Progenitor cell of endocrine pancreas (in vitro differentiated cells): ENCODE results near the gene PTPN12. TPM values are rescaled to one million over a fixed set of nuclear protein-coding genes. Genes with fewer than 3 reads are reported as not detected.

ENCODE experiments used
- DNase-seq: peaks from one replicate; pipeline ENCODE4 v3.0.0; 2021; ENCODE audit warnings: low spot score; ENCODE audit not compliant: unreplicated experiment
- H3K27ac Mint-ChIP-seq: 2 replicates; pipeline ENCODE4 v1.8.0; 2021; ENCODE audit warnings: mild to moderate bottlenecking, moderate library complexity, mixed read lengths
- H3K27me3 Mint-ChIP-seq: 2 replicates; pipeline ENCODE4 v1.8.0; 2021; ENCODE audit warnings: mixed read lengths
- H3K36me3 Mint-ChIP-seq: 2 replicates; pipeline ENCODE4 v1.8.0; 2022; ENCODE audit warnings: mixed read lengths; ENCODE audit not compliant: insufficient read depth
- H3K4me1 Mint-ChIP-seq: 2 replicates; pipeline ENCODE4 v1.8.0; 2021; ENCODE audit warnings: low read depth, mixed read lengths
- H3K4me3 Mint-ChIP-seq: 2 replicates; pipeline ENCODE4 v1.8.0; 2021; ENCODE audit warnings: low read depth, mild to moderate bottlenecking, moderate library complexity, mixed read lengths
- H3K9me3 Mint-ChIP-seq: 2 replicates; pipeline ENCODE4 v1.8.0; 2021; ENCODE audit warnings: low read depth, mixed read lengths
- CTCF ChIP-seq: fragments of 200-600 bp; sonication (generic); IDR thresholded peaks from one replicate; pipeline ENCODE4 v1.5.0; 2021; ENCODE audit warnings: antibody characterized with exemption, mild to moderate bottlenecking; ENCODE audit not compliant: unreplicated experiment
- total RNA-seq: library from RNA; stranded (reverse); gene quantifications from 2 replicates; pipeline ENCODE4 v1.2.1, GENCODE V29; 2021

PTPN12 gene
- total RNA-seq, 1 donor from 2014 or later: 140 TPM

GRCh38 chr7:77687100-77687746, 150.1 kb downstream of the PTPN12 start:
- Mint-ChIP-seq H3K4me3 (no peak overlapping the region), H3K4me1 (peaks cover 34% of the 10 kb centered on the region), H3K27me3 (no peaks in the 10 kb centered on the region), H3K9me3 (no peaks in the 10 kb centered on the region), H3K36me3 (peaks cover 22% of the 10 kb centered on the region), H3K27ac (peak overlapping the region; percentile 83)
- no peak for TF ChIP-seq CTCF
- DNase-seq: no peak

- peak overlapping the region; percentile 83 for H3K27ac Mint-ChIP-seq
- H3K4me1 Mint-ChIP-seq: peaks cover 38% of the 10 kb centered on the region
- H3K4me3 Mint-ChIP-seq: no peak overlapping the region
- H3K36me3 Mint-ChIP-seq: peaks cover 21% of the 10 kb centered on the region
- DNase-seq: no peak
- H3K9me3 Mint-ChIP-seq: no peaks in the 10 kb centered on the region
- no peak for TF ChIP-seq CTCF
- H3K27me3 Mint-ChIP-seq: no peaks in the 10 kb centered on the region
Observed at GRCh38 chr7:77687747-77688144, 150.7 kb downstream of the PTPN12 start.

Other genes starting within 250 kb of the PTPN12 start
- gene GSAP, start 120.9 kb upstream of the PTPN12 start, total RNA-seq: 9.9 and 10.9 TPM in 2 replicates
- gene RSBN1L, start 159.2 kb downstream of the PTPN12 start, total RNA-seq: 23.4 and 24.5 TPM in 2 replicates